BJ (cell line): ENCODE results near the gene FIGNL2. TPM values are rescaled to one million over a fixed set of nuclear protein-coding genes. Genes with fewer than 3 reads are reported as not detected.

Experiments used
- CTCF ChIA-PET: fragments of 350-600 bp; formaldehyde crosslinking; extraction: SDS; loops from one replicate; lab custom pipeline; 2021; ENCODE audit warnings: antibody characterized with exemption, inconsistent platforms; lab: Yijun Ruan, JAX
- POLR2A ChIA-PET: fragments of 300-600 bp; sonication (Branson Sonifier 250); formaldehyde crosslinking; extraction: SDS; loops from one replicate; lab custom pipeline; 2021; ENCODE audit warnings: antibody characterized with exemption; lab: Charles Lee
- DNase-seq: peaks from one replicate; pipeline ENCODE4 v3.0.0-alpha.2; 2011; ENCODE audit warnings: low read depth
- H3K27me3 ChIP-seq: 2 replicates; pipeline ENCODE4 v1.6.0; 2011; ENCODE audit warnings: low read length; ENCODE audit not compliant: control insufficient read depth, insufficient read depth
- H3K36me3 ChIP-seq: 2 replicates; pipeline ENCODE4 v1.5.1; 2011; ENCODE audit warnings: low read length; ENCODE audit not compliant: control insufficient read depth, insufficient read depth
- H3K4me3 ChIP-seq: 2 replicates; pipeline ENCODE4 v1.5.1; 2011; ENCODE audit warnings: low read depth, mild to moderate bottlenecking, control low read depth, low read length
- CTCF ChIP-seq: IDR thresholded peaks from 2 replicates; pipeline ENCODE4 v1.5.1; 2011; ENCODE audit warnings: low read depth, mild to moderate bottlenecking, control low read depth, inconsistent platforms, low read length, moderate library complexity; ENCODE audit not compliant: insufficient read depth
- polyA plus RNA-seq: library from polyadenylated mRNA; depleted of rRNA; stranded (reverse); fragments of >200 nt; gene quantifications from 2 replicates; pipeline ENCODE4 v1.2.3, GENCODE V29; 2011

FIGNL2 gene
- polyA plus RNA-seq, 1 experiment = 0.01 TPM

- POLR2A ChIA-PET = interaction anchor here (0.6 kb wide), 1 partner anchor 131 kb away, joined by 3 read pairs; no protein-coding TSS in a partner anchor
- TF ChIP-seq CTCF = no peak
- Histone ChIP-seq H3K36me3 (no peaks in the 10 kb centered on the region), H3K4me3 (no peak overlapping the region), H3K27me3 (peaks cover 39% of the 10 kb centered on the region)
- CTCF ChIA-PET = interaction anchor here (0.9 to 1.2 kb wide), 3 partner anchors 14 to 425 kb away, joined by 3 read pairs; no protein-coding TSS in a partner anchor
- DNase-seq = no peak
Observed at GRCh38 chr12:51846271-51846691, 2.2 kb downstream of the FIGNL2 start.

- ChIA-PET POLR2A (no interaction called here), CTCF (interaction anchor here (1.0 to 1.2 kb wide), 2 partner anchors 14 to 22 kb away, joined by 3 read pairs; no protein-coding TSS in a partner anchor)
- peaks cover 45% of the 10 kb centered on the region for H3K27me3 ChIP-seq
- H3K4me3 ChIP-seq = no peak overlapping the region
- DNase-seq = no peak
- no peak for TF ChIP-seq CTCF
- no peaks in the 10 kb centered on the region for H3K36me3 ChIP-seq
Observed at GRCh38 chr12:51845482-51845881, 3.0 kb downstream of the FIGNL2 start.

GRCh38 chr12:51844854-51845253 lies 3.7 kb downstream of the FIGNL2 start:
- TF ChIP-seq CTCF = no peak
- DNase-seq = no peak
- Histone ChIP-seq H3K27me3 (peaks cover 42% of the 10 kb centered on the region), H3K36me3 (no peaks in the 10 kb centered on the region), H3K4me3 (no peak overlapping the region)
- POLR2A ChIA-PET = no interaction called here
- CTCF ChIA-PET = interaction anchor here (1.2 kb wide), 1 partner anchor 13 kb away, joined by 3 read pairs; no protein-coding TSS in a partner anchor

- no peak for TF ChIP-seq CTCF
- peaks cover 52% of the 10 kb centered on the region for H3K27me3 ChIP-seq
- POLR2A ChIA-PET = no interaction called here
- no peaks in the 10 kb centered on the region for H3K36me3 ChIP-seq
- CTCF ChIA-PET = interaction anchor here (1.5 to 1.7 kb wide), 4 partner anchors 9 to 82 kb away, joined by 3 to 5 read pairs (median 4); no protein-coding TSS in a partner anchor
- no peak for DNase-seq
- no peak overlapping the region for H3K4me3 ChIP-seq
Observed at GRCh38 chr12:51841727-51842126, 6.8 kb downstream of the FIGNL2 start.

- no peak overlapping the region for H3K4me3 ChIP-seq
- H3K36me3 ChIP-seq = no peaks in the 10 kb centered on the region
- POLR2A ChIA-PET = no interaction called here
- peaks cover 51% of the 10 kb centered on the region for H3K27me3 ChIP-seq
- CTCF ChIA-PET = interaction anchor here (1.5 to 1.7 kb wide), 4 partner anchors 8 to 83 kb away, joined by 3 to 5 read pairs (median 4); no protein-coding TSS in a partner anchor
- no peak for TF ChIP-seq CTCF
- DNase-seq = no peak
Observed at GRCh38 chr12:51840966-51841365, 7.6 kb downstream of the FIGNL2 start.
